H9 (cell line): ENCODE measurements around the gene INTS12. TPM values are rescaled to one million over a fixed set of nuclear protein-coding genes. Genes with fewer than 3 reads are reported as not detected.
A peak's percentile ranks its signal among the peaks of the same experiment; 100 is the strongest.

ENCODE experiments used
- DNase-seq: peaks from one replicate; pipeline ENCODE4 v3.0.0-alpha.2; 2017
- H2AFZ ChIP-seq: one replicate; pipeline ENCODE4 v1.6.1; 2013; ENCODE audit warnings: mild to moderate bottlenecking, low read length, control low read depth, moderate library complexity
- H2AK5ac ChIP-seq: 2 replicates; pipeline ENCODE4 v1.6.1; 2013; ENCODE audit warnings: low read length, control low read depth, mixed read lengths; ENCODE audit not compliant: insufficient read length
- H2BK120ac ChIP-seq: one replicate; pipeline ENCODE4 v1.6.1; 2013; ENCODE audit warnings: low read depth, mild to moderate bottlenecking, low read length, control low read depth, inconsistent platforms; ENCODE audit not compliant: poor library complexity, severe bottlenecking
- H2BK12ac ChIP-seq: 2 replicates; pipeline ENCODE4 v1.6.1; 2013; ENCODE audit warnings: low read length, control low read depth, mixed read lengths, low read depth; ENCODE audit not compliant: insufficient read length
- H2BK15ac ChIP-seq: 2 replicates; pipeline ENCODE4 v1.6.1; 2013; ENCODE audit warnings: low read depth, low read length, control low read depth
- H2BK20ac ChIP-seq: one replicate; pipeline ENCODE4 v1.6.1; 2013; ENCODE audit warnings: low read depth, mild to moderate bottlenecking, low read length, control low read depth, inconsistent platforms; ENCODE audit not compliant: poor library complexity, severe bottlenecking
- H2BK5ac ChIP-seq: 2 replicates; pipeline ENCODE4 v1.6.1; 2013; ENCODE audit warnings: low read length, control low read depth, mixed read lengths; ENCODE audit not compliant: insufficient read length
- H3K14ac ChIP-seq: 2 replicates; pipeline ENCODE4 v1.6.1; 2013; ENCODE audit warnings: low read length, control low read depth; ENCODE audit not compliant: insufficient read depth
- H3K18ac ChIP-seq: 2 replicates; pipeline ENCODE4 v1.6.1; 2013; ENCODE audit warnings: low read depth, mild to moderate bottlenecking, mixed read lengths, low read length, control low read depth; ENCODE audit not compliant: insufficient read length
- H3K23ac ChIP-seq: 2 replicates; pipeline ENCODE4 v1.6.1; 2013; ENCODE audit warnings: low read length, control low read depth, mixed read lengths, low read depth; ENCODE audit not compliant: insufficient read length
- H3K23me2 ChIP-seq: 2 replicates; pipeline ENCODE4 v1.6.1; 2013; ENCODE audit warnings: low read depth, mild to moderate bottlenecking, mixed read lengths, low read length, control low read depth; ENCODE audit not compliant: insufficient read length, poor library complexity, severe bottlenecking
- H3K27ac ChIP-seq: 2 replicates; pipeline ENCODE4 v1.5.1; 2013; ENCODE audit warnings: low read length, control low read depth, mixed read lengths, low read depth; ENCODE audit not compliant: insufficient read length
- H3K27me3 ChIP-seq: 2 replicates; pipeline ENCODE4 v1.6.1; 2013; ENCODE audit warnings: low read length, control low read depth, inconsistent platforms; ENCODE audit not compliant: insufficient read depth
- H3K4ac ChIP-seq: 2 replicates; pipeline ENCODE4 v1.6.1; 2013; ENCODE audit warnings: low read depth, mild to moderate bottlenecking, control low read depth, inconsistent platforms, low read length, moderate library complexity
- H3K4me1 ChIP-seq: 2 replicates; pipeline ENCODE4 v1.6.1; 2013; ENCODE audit warnings: low read length, control low read depth, inconsistent platforms; ENCODE audit not compliant: insufficient read depth
- H3K4me2 ChIP-seq: 2 replicates; pipeline ENCODE4 v1.6.1; 2013; ENCODE audit warnings: low read length, control low read depth, mixed read lengths; ENCODE audit not compliant: insufficient read length, insufficient read depth
- H3K56ac ChIP-seq: 2 replicates; pipeline ENCODE4 v1.6.1; 2013; ENCODE audit warnings: low read depth, mild to moderate bottlenecking, mixed read lengths, low read length, control low read depth; ENCODE audit not compliant: insufficient read length
- H3K79me1 ChIP-seq: 2 replicates; pipeline ENCODE4 v1.6.1; 2013; ENCODE audit warnings: low read depth, mild to moderate bottlenecking, moderate library complexity, low read length, control low read depth, inconsistent platforms; ENCODE audit not compliant: insufficient read depth, poor library complexity, severe bottlenecking
- H3K79me2 ChIP-seq: 2 replicates; pipeline ENCODE4 v1.6.1; 2013; ENCODE audit warnings: low read length, control low read depth, inconsistent platforms; ENCODE audit not compliant: insufficient read depth
- H3K9ac ChIP-seq: 2 replicates; pipeline ENCODE4 v1.6.1; 2013; ENCODE audit warnings: low read length, control low read depth, mixed read lengths; ENCODE audit not compliant: insufficient read length; ENCODE audit errors: extremely low read depth
- H3K9me3 ChIP-seq: one replicate; pipeline ENCODE4 v1.6.1; 2013; ENCODE audit warnings: low read depth, low read length, inconsistent platforms; ENCODE audit not compliant: control insufficient read depth
- H3T11ph ChIP-seq: one replicate; pipeline ENCODE4 v1.6.1; 2013; ENCODE audit warnings: mild to moderate bottlenecking, low read length, control low read depth, inconsistent platforms
- H4K20me1 ChIP-seq: one replicate; pipeline ENCODE4 v1.6.1; 2013; ENCODE audit not compliant: control insufficient read depth, insufficient read length, insufficient read depth
- H4K5ac ChIP-seq: 2 replicates; pipeline ENCODE4 v1.6.1; 2013; ENCODE audit warnings: low read depth, mild to moderate bottlenecking, mixed read lengths, low read length, control low read depth; ENCODE audit not compliant: insufficient read length
- H4K8ac ChIP-seq: replicated peaks from 2 replicates; pipeline ENCODE4 v1.6.1; 2013; ENCODE audit warnings: low read length, control low read depth, mixed read lengths, low read depth; ENCODE audit not compliant: insufficient read length
- H4K91ac ChIP-seq: 2 replicates; pipeline ENCODE4 v1.6.1; 2013; ENCODE audit warnings: low read depth, mild to moderate bottlenecking, moderate library complexity, mixed read lengths, low read length, control low read depth; ENCODE audit not compliant: insufficient read length
- H3K27ac Mint-ChIP-seq, 3 experiments: 2 replicates in 2 of 3; 3 replicates in 1 of 3; pipeline ENCODE4 v1.8.0; 2020 to 2021; ENCODE audit warnings: mixed read lengths in 3 of 3, mild to moderate bottlenecking in 1 of 3, moderate library complexity in 1 of 3
- H3K27me3 Mint-ChIP-seq: 2 replicates; pipeline ENCODE4 v1.8.0; 2021; ENCODE audit warnings: low read depth, mild to moderate bottlenecking, moderate library complexity, mixed read lengths
- H3K36me3 Mint-ChIP-seq, 3 experiments: 2 replicates in 2 of 3; 3 replicates in 1 of 3; pipeline ENCODE4 v1.8.0; 2020 to 2021; ENCODE audit warnings: low read depth in 3 of 3, mixed read lengths in 3 of 3; ENCODE audit not compliant: insufficient read depth in 1 of 3
- H3K4me1 Mint-ChIP-seq, 2 experiments: 2 replicates each; pipeline ENCODE4 v1.8.0; 2020; ENCODE audit warnings: mixed read lengths in 2 of 2
- H3K4me3 Mint-ChIP-seq, 2 experiments: 2 replicates in 1 of 2; 3 replicates in 1 of 2; pipeline ENCODE4 v1.8.0; 2020 to 2021; ENCODE audit warnings: mild to moderate bottlenecking in 2 of 2, mixed read lengths in 2 of 2, moderate library complexity in 1 of 2
- H3K9me3 Mint-ChIP-seq, 2 experiments: 2 replicates in 1 of 2; 3 replicates in 1 of 2; pipeline ENCODE4 v1.8.0; 2020; ENCODE audit warnings: mild to moderate bottlenecking in 2 of 2, mixed read lengths in 2 of 2, moderate library complexity in 1 of 2
- CTCF ChIP-seq: fragments of 200-600 bp; sonication (generic); conservative IDR thresholded peaks from 3 replicates; pipeline ENCODE4 v1.8.0; 2021; ENCODE audit warnings: antibody characterized with exemption, mild to moderate bottlenecking
- WGBS: extraction: QIAGEN DNeasy Blood & Tissue Kit; methylation state at CpG from one replicate; pipeline ENCODE4 v1.1.7; 2013; ENCODE audit warnings: missing lambda C conversion rate, low lambda C conversion rate, mixed read lengths; ENCODE audit not compliant: insufficient read length; ENCODE audit errors: extremely low coverage; 5-methylcytosine and 5-hydroxymethylcytosine counted together
- total RNA-seq: library from RNA; stranded (reverse); gene quantifications from 2 replicates; pipeline ENCODE4 v1.2.1, GENCODE V29; 2021

INTS12 gene
- total RNA-seq, 1 experiment from 2014 or later, result 15.6 TPM

- H4K5ac ChIP-seq, result no peak overlapping the region
- H3T11ph ChIP-seq, result no peak overlapping the region
- no peaks in the 10 kb centered on the region for H3K23me2 ChIP-seq
- no peaks in the 10 kb centered on the region for H3K4me1 Mint-ChIP-seq
- no peak overlapping the region for H2BK5ac ChIP-seq
- H3K9me3 Mint-ChIP-seq, result no peaks in the 10 kb centered on the region
- H3K4me3 Mint-ChIP-seq, result no peak overlapping the region
- no peak overlapping the region for H3K56ac ChIP-seq
- no peaks in the 10 kb centered on the region for H3K27me3 ChIP-seq
- H4K20me1 ChIP-seq, result no peaks in the 10 kb centered on the region
- H2BK15ac ChIP-seq, result no peak overlapping the region
- H2AK5ac ChIP-seq, result no peak overlapping the region
- no peaks in the 10 kb centered on the region for H3K36me3 Mint-ChIP-seq
- no peak overlapping the region for H3K23ac ChIP-seq
- H4K91ac ChIP-seq, result no peak overlapping the region
- H3K4me1 ChIP-seq, result no peaks in the 10 kb centered on the region
- H2AFZ ChIP-seq, result no peak overlapping the region
- H3K27ac ChIP-seq, result no peak overlapping the region
- peaks cover 3% of the 10 kb centered on the region for H3K27me3 Mint-ChIP-seq
- no peak overlapping the region for H3K14ac ChIP-seq
- no peaks in the 10 kb centered on the region for H3K9me3 ChIP-seq
- no peak overlapping the region for H3K4me2 ChIP-seq
- H3K18ac ChIP-seq, result no peak overlapping the region
- H2BK20ac ChIP-seq, result no peak overlapping the region
- no peak overlapping the region for H3K27ac Mint-ChIP-seq
- no CpG with 5 or more reads among the region's 5 CpGs for WGBS
- no peak overlapping the region for H4K8ac ChIP-seq
- H3K79me1 ChIP-seq, result no peaks in the 10 kb centered on the region
- H3K9ac ChIP-seq, result no peak overlapping the region
- H2BK12ac ChIP-seq, result no peak overlapping the region
- TF ChIP-seq CTCF, result peak; percentile 60
- H2BK120ac ChIP-seq, result no peak overlapping the region
- H3K79me2 ChIP-seq, result no peaks in the 10 kb centered on the region
- H3K4ac ChIP-seq, result no peak overlapping the region
- DNase-seq, result no peak
Measured at GRCh38 chr4:105666693-105667092, 41.8 kb downstream of the INTS12 start.
